DOHH2 (cell line): ENCODE measurements around the gene LRRC25.

ENCODE experiments used
- H3F3A ChIP-seq: fragments of 200-600 bp; sonication (generic), shearing (Covaris generic); 2 replicates; pipeline ENCODE4 v1.6.0; 2016; ENCODE audit warnings: antibody characterized with exemption, mild to moderate bottlenecking; ENCODE audit not compliant: control insufficient read depth, insufficient read depth
- H3K27ac ChIP-seq: fragments of 200-600 bp; sonication (generic); 2 replicates; pipeline ENCODE4 v1.5.1; 2014; ENCODE audit warnings: low read depth, mild to moderate bottlenecking, low read length, moderate library complexity
- H3K27me3 ChIP-seq: fragments of 200-600 bp; sonication (generic); 2 replicates; pipeline ENCODE4 v1.6.1; 2014; ENCODE audit warnings: mild to moderate bottlenecking, low read length, mixed read lengths; ENCODE audit not compliant: control insufficient read depth
- H3K36me3 ChIP-seq: fragments of 200-600 bp; sonication (generic); 2 replicates; pipeline ENCODE4 v1.6.1; 2014; ENCODE audit warnings: mild to moderate bottlenecking, low read length, moderate library complexity, mixed read lengths; ENCODE audit not compliant: control insufficient read depth
- H3K4me1 ChIP-seq: fragments of 200-600 bp; sonication (generic); 2 replicates; pipeline ENCODE4 v1.6.1; 2014; ENCODE audit warnings: mild to moderate bottlenecking, low read length, mixed read lengths; ENCODE audit not compliant: control insufficient read depth
- H3K4me2 ChIP-seq: fragments of 200-600 bp; sonication (generic); 2 replicates; pipeline ENCODE4 v1.6.0; 2014; ENCODE audit warnings: mild to moderate bottlenecking, low read length, moderate library complexity
- H3K4me3 ChIP-seq: fragments of 200-600 bp; sonication (generic); 2 replicates; pipeline ENCODE4 v1.5.1; 2014; ENCODE audit warnings: mild to moderate bottlenecking, low read length, mixed read lengths
- H3K79me2 ChIP-seq: fragments of 200-600 bp; sonication (generic); 2 replicates; pipeline ENCODE4 v1.6.1; 2014; ENCODE audit warnings: mild to moderate bottlenecking, low read length, mixed read lengths; ENCODE audit not compliant: control insufficient read depth
- H3K9me2 ChIP-seq: fragments of 200-600 bp; sonication (generic); replicated peaks from 2 replicates; pipeline ENCODE4 v1.6.1; 2014; ENCODE audit warnings: mild to moderate bottlenecking, low read length, mixed read lengths; ENCODE audit not compliant: control insufficient read depth
- H3K9me3 ChIP-seq: fragments of 200-600 bp; sonication (generic); 2 replicates; pipeline ENCODE4 v1.6.1; 2014; ENCODE audit warnings: antibody characterized with exemption, low read length, mixed read lengths; ENCODE audit not compliant: control insufficient read depth, insufficient read depth
- H4K20me1 ChIP-seq: fragments of 200-600 bp; sonication (generic); 2 replicates; pipeline ENCODE4 v1.6.0; 2014; ENCODE audit warnings: low read depth, mild to moderate bottlenecking, antibody characterized with exemption, low read length, moderate library complexity; ENCODE audit not compliant: control insufficient read depth, insufficient read depth
- EZH2phosphoT487 ChIP-seq: fragments of 200-600 bp; sonication (generic); IDR thresholded peaks from 2 replicates; pipeline ENCODE4 v1.6.1; 2017; ENCODE audit warnings: borderline replicate concordance, mild to moderate bottlenecking, antibody characterized with exemption, low read length, moderate library complexity, mixed read lengths
- TF ChIP-seq, protein P1 (sequence below): fragments of 200-600 bp; sonication (generic); IDR thresholded peaks from one replicate; pipeline ENCODE4 v1.5.1; 2014; ENCODE audit warnings: antibody characterized with exemption, mild to moderate bottlenecking, low read depth, low read length; ENCODE audit not compliant: poor library complexity, severe bottlenecking

Gene LRRC25

DNA sequence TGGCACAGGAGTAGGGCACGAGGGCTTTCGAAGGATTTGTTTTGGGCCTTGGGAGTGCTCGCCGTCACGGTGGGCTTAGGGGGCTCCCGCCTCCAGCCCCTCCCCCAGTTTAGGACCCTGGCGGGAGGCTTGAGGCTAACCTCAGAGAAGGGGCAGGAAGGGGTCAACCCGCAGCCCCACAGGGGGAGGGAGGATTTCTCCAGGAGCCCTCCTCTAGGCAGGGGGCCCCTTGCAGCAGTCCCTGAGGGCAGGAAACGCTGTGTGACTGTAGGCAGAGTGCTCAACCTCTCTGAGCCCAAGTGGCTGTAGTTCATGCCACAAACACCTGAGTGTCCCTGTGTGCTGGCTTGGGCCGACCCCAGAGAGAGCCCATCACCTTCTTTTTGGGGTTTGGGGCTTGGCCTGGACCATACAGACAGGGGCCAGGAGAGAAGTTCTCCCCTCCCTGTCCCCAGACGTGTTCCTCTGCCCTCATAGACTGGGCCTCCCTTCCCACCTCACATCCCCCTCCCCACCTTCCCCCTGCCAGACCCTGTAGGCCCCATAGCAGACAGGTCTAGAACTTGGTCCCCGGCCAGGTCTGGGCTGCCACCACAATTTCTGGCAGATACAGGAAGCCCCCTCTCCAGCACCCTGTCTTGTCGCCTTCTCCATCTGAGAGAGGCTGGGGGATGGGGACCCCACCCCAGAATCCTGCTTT lies 32.4 kb upstream of the LRRC25 start:
- peak overlapping the region; percentile 53 for H3K27ac ChIP-seq
- H4K20me1 ChIP-seq: 0 out of 2 replicates have a peak, but pooled peaks cover 3% of the 10 kb centered on the region

DNA sequence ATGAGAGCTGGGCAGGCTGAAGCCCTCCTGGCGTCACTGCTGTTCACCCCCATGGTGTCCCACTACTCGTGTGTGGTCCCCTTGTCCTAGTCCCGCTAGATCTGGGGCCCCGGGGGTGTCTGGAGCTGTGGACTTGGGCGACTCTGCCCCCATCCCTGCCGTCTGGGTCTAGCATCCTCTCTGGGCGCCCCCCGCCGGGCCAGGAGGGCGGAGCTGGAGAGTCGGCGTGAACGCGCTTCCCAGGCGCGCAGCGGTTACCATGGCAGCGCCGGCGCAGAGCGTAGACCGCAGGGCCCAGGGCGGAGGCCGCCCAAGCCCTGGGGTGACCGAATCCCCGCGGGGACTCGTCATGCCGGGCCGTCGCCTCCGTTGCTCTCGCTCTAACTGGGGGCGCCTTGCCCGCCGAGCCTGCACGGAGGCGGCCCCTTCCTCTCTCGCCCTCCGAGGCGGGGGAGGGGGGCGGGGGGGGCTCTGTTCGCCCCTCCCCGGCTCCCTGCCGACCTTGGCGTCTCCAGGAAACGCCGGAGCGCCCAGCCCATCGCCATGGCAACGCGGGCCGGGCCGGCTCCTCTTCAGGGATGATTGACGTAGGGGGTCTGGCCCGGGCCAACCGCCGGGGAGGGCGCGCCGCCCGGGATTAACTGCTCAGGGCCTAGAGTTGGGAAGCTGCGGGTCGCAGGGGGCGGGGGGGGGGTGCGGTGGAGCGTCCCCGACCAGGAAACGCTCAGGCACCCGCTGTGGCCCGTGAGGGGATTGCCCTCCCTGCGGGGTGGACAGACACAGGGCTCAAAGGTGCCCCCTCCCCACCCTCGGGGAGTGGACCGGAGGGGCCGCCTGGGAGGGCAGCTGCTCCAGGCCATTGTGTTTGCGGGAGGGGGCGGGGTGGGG lies 31.6 kb upstream of the LRRC25 start:
- H3K9me3 ChIP-seq: no peaks in the 10 kb centered on the region
- H3K4me1 ChIP-seq: peaks cover 90% of the 10 kb centered on the region
- H3K4me3 ChIP-seq: peak overlapping the region; percentile 67

More for the DNA sequence above, 32.4 kb upstream of the LRRC25 start:
- Histone ChIP-seq H3K9me2 (no peaks in the 10 kb centered on the region), H3K4me3 (peak overlapping the region; percentile 67), H3K36me3 (peaks cover 47% of the 10 kb centered on the region), H3K9me3 (no peaks in the 10 kb centered on the region), H3K4me1 (peaks cover 82% of the 10 kb centered on the region), H3K79me2 (peaks cover 43% of the 10 kb centered on the region), H3F3A (peaks cover 9% of the 10 kb centered on the region), H3K4me2 (peak overlapping the region; percentile 74), H3K27me3 (no peaks in the 10 kb centered on the region)
- TF ChIP-seq EZH2phosphoT487: no peak
- TF ChIP-seq, protein P1, sequence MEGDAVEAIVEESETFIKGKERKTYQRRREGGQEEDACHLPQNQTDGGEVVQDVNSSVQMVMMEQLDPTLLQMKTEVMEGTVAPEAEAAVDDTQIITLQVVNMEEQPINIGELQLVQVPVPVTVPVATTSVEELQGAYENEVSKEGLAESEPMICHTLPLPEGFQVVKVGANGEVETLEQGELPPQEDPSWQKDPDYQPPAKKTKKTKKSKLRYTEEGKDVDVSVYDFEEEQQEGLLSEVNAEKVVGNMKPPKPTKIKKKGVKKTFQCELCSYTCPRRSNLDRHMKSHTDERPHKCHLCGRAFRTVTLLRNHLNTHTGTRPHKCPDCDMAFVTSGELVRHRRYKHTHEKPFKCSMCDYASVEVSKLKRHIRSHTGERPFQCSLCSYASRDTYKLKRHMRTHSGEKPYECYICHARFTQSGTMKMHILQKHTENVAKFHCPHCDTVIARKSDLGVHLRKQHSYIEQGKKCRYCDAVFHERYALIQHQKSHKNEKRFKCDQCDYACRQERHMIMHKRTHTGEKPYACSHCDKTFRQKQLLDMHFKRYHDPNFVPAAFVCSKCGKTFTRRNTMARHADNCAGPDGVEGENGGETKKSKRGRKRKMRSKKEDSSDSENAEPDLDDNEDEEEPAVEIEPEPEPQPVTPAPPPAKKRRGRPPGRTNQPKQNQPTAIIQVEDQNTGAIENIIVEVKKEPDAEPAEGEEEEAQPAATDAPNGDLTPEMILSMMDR: no peak

DNA sequence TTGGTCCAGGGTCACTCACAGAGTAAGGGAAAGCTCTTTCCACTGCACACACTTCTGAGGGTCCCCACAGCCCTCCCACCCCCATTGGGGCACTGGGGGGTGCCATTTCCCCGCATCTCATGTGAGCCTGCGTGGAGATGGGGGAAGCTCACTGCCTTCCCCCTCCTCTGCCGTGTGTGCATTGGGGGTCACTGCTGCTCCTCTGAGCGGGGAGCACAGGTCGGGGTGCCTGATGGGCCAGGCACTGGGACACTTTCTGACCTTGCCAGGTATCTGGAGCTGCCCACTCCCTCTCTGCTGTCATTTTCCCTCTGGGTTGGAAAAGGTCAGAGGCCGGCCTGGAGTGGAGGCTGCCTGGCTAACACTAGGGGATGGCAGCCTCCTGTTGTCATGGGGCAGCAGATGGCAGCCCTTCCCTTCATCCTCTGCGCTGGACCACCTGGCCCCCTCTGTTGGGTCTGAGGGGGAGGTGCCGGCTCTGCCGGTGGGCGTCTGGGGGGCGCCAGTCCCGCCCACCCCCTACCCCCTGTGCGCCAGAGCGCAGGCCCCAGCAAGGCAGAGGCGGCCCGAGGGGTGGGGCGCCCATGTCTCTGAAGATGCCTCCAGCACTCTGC lies 30.9 kb upstream of the LRRC25 start:
- H3K9me2 ChIP-seq: no peaks in the 10 kb centered on the region
- peak overlapping the region; percentile 53 for H3K27ac ChIP-seq
- no peaks in the 10 kb centered on the region for H3K27me3 ChIP-seq
- peaks cover 59% of the 10 kb centered on the region for H3K79me2 ChIP-seq
- peak overlapping the region; percentile 67 for H3K4me3 ChIP-seq
- peaks cover 16% of the 10 kb centered on the region for H3F3A ChIP-seq
- peaks cover 55% of the 10 kb centered on the region for H3K36me3 ChIP-seq
- TF ChIP-seq, protein P1: no peak
- TF ChIP-seq EZH2phosphoT487: no peak
- H3K4me1 ChIP-seq: peaks cover 96% of the 10 kb centered on the region
- H3K9me3 ChIP-seq: no peaks in the 10 kb centered on the region
- H3K4me2 ChIP-seq: peak overlapping the region; percentile 74
- peaks cover 15% of the 10 kb centered on the region; the same call in 1 of the 2 replicates for H4K20me1 ChIP-seq

More for the DNA sequence above, 31.6 kb upstream of the LRRC25 start:
- no peaks in the 10 kb centered on the region for H3K9me2 ChIP-seq
- H3K36me3 ChIP-seq: peaks cover 47% of the 10 kb centered on the region
- no peaks in the 10 kb centered on the region for H3K27me3 ChIP-seq
- H3K27ac ChIP-seq: peak overlapping the region; percentile 53
- H3F3A ChIP-seq: peaks cover 12% of the 10 kb centered on the region
- peak overlapping the region; percentile 74 for H3K4me2 ChIP-seq
- peaks cover 7% of the 10 kb centered on the region; the same call in 1 of the 2 replicates for H4K20me1 ChIP-seq
- TF ChIP-seq EZH2phosphoT487: no peak
- TF ChIP-seq, protein P1: no peak
- peaks cover 51% of the 10 kb centered on the region for H3K79me2 ChIP-seq
